NCI-H2171 (cell line): Measurements from ENCODE around the gene MIEF1.

ENCODE experiments used
- DNase-seq: peaks from one replicate; lab custom pipeline; 2025; lab: John Stamatoyannopoulos, UW

The MIEF1 gene

DNA sequence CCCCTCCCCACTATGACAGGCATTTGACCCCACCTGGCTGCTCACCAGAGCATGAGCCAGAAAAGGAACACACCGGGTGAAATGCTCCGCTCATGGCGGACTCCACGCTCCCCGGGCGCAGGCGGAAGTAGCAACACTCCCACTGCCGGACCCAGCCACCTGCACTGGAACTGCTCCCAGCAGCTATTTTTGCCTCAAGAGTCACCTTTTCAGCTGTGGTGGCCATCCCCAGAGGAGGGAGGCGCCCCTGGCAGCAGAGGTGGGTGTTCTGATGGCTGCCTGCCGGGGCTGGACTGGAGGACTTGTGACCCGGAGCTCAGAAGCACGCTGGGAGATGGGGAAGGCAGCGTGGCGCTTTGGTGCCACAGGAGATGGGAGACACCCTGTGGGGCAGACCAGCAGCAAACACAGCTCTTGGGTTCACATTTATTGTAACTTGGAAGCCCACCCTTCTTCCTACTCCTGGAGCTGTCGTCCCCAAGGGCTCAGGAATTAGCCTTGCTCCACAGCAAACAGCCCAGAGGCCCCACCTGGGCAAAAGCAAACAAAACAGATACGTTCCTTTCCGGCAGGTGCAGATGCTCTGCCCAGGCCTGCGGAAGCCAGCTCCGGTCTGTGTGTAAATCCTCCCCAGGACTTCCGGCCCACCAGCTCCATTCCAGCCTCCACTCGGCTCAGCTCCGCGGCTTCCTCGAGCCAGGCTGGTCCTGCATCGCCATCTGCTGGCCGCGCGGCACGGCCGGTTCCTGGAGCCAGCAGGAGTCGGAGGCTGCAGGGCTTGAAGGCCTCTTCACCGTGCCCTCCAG, 26.8 kb downstream of the MIEF1 start:
- peak; percentile 94 for DNase-seq

DNA sequence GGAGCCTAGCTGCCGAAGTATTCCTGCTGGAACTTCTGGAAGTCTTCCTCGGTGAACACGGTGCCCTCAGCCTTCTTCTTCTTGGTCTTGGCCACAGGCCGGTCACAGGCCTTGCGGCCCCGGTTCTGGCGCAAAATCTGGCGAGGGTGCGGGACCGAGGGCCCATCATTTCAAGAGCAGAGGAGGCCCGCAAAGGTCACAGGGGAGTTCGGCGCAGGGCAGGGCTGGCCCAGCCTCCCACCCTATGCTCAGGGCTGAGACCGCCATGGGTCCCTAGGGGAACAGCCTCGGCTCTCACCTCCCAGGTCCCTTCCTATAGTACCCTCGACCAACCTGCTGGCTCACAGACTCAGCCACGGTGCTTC, 27.4 kb downstream of the MIEF1 start:
- DNase-seq = no peak

DNA sequence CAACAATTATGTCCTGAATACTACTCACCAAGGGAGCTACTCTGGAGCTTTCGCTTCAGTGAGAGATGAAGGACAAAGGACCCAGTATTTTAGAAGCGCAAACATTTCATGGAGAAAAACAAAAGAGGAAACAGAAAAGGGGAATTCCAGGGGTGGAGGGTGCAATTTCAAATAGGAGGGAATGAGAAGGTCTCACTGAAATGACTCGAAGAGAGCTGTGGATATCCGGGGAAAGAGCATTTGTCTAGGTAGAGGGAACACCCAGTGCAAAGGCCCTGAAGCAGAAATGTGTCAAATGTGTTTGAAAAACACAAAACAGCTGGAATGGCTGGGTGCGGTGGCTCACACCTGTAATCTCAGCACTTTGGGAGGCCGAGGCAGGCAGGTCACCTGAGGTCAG, 28.0 kb downstream of the MIEF1 start:
- DNase-seq = no peak

DNA sequence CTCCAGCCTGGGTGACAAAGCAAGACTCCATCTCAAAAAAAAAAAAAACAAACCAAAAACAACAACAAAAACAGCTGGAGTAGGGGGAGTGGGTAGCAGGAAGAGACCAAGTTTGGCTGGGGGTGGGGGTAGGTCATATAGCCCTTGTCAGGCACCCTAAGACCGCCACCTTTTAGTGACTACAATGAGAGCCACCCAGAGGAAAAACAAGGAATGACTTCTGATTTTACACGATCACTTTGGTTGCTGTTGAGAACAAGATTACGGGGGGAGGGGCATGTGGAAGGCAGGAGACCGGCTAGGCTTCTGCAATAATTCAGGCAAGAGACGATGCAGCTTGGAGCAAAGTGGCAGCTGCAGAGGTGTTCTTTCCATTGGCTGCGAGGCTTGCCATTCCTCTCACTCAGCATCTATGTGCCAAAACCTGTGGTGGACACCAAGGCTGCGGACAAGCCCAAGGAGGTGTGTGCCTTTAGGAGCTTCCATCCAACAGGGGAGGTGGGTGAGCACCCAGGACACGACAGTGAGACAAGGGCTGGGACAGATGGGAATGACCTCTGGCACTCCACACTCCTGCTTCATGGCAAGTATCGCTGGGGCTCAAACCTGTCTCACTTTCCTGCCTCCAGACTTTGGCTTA, 28.7 kb downstream of the MIEF1 start:
- DNase-seq = no peak

DNA sequence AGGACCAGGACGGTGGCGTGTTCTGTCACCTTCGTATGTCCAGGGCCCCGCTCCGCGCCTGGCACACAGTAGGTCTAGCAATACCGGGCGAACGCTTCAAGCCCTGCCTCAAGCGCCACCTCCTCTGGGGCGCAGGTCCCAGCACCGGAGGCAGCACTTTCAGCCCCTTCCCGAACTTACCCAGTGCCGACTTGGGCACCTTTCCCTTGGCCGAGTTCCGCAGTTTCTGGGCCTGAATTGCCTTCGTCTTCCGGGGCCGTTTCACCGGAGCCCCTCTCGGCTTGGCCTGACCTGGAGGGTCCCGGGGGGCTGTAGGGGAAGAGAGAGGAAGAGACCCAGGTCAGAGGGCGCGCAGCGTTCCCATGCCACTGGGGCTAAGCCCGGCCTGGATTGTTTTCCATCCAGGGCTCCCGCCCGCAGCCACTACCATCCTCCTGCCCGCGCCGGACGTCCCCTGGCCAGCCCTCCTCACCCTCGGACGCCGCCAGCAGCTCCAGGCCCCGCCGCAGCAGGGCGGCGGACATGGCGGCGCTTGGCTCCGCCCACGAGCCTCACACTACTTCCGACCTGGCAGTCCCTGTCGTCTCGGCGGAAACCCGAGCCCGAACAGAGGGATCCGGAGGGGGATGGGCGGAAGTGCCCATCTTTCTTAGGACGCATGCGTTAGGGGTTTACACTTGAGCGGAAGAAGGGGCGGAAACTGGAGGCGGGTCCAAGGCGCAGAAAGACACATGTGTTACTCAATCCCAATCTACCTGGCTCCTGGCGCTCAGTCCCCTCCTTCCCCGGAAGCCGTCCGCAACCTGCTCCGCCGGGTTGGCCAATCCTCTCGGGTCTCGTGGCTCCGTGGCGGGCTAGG, 30.4 kb downstream of the MIEF1 start, which contains the start of gene RPS19BP1:
Gene RPS19BP1, minus strand, starts transcription at position 534 of the 859 bp plus-strand sequence. Its CDS starts 10 bp downstream, at position 524.
- peak; percentile 100 for DNase-seq

DNA sequence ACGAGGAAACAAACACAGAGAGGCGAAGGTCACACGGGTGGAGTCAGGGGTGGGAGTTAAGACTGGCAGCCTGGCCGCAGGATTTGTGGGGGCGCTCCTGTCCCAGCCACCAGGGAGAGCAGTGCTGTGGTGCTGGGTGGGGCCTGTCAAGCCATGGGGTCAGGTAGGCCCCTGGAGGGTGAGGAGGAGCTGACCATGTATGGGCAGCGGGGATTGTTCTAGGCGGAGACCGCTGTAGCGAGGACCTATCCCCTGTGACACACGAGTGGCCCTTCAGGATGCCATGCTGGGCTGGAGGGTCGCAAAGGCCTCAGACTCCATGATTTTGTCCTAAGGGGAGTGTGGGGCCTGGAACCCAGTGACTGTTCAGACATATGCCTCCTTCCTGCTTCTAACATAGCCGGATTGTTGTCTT, 32.0 kb downstream of the MIEF1 start:
- DNase-seq = no peak

DNA sequence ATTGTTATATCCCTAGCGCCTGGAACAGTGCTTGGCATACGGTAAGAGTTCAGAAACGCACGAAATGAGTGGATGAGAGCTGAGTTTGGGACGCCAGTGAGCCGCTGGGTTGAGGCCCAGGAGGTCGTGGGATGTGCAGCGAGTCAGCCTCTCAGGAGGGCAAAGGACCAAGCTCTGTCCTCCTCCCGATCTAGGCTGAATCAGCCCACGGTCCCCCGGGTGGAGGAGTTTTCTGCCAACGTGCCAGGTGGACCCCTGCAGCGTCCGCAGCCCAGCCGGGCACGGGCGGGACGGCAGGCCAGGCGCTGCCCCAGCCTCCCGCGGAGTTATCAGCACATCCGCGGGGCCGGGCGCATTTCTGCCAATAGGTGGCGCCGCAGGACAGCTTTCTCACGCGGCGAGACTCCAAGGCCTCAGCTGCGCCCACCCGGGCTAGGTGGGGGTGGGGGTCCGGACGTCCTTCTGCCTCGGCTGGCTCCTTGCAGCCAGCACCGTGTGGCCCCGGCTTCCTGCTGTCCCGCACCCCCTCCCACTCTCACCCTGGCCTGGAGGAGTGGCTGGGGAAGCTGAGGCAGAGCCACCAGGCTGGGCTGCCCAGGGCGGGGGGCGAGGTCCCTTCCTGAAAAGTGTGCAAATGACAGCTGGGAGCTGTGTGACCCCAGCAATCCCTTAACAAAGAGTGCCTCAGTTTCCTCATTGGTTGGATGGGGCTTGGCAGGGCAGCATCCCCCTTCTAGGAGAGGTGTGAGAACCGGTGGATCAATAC, 32.7 kb downstream of the MIEF1 start:
- DNase-seq = peak; percentile 62

DNA sequence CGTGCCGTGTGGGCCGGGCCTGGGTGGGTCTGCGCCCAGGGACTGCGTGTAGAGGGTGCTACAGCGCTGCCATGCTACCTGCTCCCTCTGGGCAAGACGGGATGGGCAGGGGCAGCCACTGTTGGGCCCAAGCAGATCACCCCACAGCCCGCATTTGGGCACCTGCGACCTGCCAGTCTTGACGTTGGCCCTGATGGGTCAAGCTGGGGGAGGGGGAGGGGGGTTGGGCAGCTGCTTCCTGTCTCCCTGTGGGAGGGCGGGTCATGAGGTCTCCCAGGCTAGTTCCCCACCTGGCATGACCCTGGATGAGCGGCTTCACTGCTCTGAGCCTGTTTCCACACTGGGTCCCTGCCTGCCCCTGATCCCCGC, 33.3 kb downstream of the MIEF1 start:
- no peak for DNase-seq

DNA sequence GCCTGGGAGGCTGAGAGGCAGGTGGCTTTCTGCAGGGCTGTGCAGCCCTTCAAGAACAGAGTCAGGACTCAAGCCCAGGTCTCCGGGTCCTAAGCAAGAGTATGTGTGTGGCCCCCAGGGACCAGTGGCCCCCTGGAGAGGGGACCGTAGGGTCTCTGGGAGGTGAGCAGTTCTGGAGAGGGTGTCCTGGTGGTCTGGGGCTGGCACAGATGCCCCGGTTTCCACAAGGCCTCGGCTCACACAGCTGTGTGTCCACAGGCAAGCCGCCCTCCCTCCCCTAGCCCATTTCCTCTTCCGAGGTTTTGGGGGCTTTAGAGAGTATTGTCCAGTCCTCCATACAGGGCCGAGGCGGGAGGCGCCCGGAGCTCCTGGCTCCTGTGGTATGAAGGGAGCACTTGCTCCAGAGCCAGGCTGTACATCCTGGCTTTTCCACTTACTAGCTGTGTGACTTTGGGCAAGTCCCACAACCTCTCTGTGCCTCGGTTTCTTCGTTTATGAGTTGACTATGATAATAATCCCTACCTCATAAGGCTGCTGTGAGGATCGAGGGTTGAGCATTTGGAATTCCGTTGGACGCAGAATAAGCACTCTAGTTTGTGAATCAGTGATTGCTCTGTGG, 33.9 kb downstream of the MIEF1 start:
- no peak for DNase-seq

DNA sequence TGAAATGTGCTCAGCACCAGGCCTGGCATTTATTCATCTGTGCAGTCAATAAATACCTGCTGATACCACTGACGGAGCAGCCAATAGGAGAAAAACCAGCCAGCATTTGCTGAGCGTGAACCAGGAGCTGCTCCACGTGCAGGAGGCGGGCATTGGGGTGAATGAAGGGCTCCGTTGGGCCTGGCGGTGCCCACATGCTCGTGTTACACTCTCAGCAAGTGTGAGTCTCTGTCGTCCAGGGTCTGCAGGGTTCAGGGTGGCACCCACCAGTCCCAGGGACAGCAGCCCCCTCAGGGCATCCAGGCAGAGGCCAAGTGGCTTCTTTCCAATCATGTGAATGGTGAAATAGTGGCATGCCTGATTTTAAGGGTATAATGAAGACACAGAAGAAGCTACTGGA, 34.6 kb downstream of the MIEF1 start:
- DNase-seq = no peak

DNA sequence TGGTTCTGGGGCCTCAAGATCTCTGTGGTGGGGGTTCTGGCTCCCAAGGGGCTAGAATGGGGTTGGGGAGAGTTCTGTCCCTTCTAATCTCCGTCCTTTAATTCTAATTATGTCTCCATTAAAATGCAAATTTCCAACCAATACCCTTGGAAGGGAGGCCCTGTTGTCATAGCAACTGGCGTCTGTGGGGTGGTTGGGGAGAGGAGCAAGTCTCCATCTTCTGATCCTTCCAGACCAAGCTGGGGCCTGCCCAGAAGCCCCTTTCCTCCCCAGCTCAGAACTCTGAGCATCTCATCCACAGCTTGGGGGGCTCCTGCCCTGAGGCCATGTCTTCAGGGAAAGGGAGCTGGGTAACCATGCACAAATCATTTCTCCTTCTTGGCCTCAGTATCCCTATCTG, 35.9 kb downstream of the MIEF1 start:
- no peak for DNase-seq

DNA sequence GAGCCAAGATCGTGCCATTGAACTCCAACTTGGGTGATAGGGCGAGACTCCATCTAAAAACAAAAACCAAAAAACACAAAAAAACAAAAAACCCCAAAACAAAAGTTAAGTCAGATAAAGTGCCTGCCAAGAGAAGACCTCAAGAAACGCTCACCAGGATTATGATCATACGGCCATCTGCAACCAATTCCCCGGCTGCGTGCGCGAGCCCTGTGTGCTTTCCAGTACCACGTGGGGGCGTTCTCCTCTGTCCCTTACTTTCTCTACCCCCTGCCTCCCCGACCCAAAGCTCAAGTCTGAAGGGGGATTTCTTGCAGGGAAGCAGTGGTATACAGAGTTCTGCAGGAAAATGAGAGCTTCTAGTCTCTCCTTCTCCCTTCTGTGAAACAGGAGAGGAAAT, 41.0 kb downstream of the MIEF1 start:
- peak; percentile 39 for DNase-seq

DNA sequence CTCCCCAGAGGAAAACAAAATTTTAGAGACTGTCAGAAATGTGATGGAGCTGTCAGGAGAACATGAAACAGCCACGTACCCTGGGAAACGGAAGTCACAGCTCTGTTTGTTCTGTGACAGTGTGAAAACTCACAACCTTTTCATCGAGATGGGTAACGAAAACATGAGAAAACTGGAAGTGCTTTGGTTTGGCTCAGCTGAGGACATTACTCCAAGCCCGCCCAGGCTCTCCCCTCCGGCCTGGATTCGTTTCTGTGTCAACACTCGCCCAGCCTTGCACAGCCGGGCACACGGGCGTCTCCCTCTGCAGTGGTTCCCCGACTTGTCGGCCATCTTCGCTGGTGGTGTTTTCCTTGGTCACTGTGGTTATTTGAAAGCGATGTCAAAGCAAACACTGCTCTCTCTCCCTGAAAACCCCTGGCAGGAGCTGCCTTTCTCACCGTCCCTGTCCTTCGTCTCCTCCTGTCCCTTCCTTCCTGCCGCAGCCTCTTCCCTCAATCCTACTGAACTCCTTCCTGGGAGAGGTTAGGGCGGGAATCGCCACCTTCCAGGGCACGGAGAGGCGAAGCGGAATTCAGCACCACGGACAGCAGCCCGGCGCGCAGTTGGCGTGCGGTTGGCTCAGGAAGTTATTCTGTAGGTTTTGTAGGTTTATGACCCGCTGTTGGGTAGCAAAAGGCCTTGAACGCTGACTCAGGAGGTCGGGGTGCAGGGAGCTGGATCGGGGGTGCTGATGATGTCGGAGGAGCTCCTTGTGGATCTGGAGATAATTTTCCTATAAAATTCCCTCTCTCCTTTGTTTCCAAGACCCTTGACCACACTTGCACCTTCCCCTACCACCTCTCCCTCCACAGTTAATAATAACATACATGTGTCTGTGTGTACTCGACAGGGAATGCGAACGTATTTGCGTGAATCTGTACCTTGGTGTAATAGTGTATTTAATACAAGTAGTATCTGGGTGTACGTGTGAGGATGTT, 43.6 kb downstream of the MIEF1 start:
- no peak for DNase-seq

DNA sequence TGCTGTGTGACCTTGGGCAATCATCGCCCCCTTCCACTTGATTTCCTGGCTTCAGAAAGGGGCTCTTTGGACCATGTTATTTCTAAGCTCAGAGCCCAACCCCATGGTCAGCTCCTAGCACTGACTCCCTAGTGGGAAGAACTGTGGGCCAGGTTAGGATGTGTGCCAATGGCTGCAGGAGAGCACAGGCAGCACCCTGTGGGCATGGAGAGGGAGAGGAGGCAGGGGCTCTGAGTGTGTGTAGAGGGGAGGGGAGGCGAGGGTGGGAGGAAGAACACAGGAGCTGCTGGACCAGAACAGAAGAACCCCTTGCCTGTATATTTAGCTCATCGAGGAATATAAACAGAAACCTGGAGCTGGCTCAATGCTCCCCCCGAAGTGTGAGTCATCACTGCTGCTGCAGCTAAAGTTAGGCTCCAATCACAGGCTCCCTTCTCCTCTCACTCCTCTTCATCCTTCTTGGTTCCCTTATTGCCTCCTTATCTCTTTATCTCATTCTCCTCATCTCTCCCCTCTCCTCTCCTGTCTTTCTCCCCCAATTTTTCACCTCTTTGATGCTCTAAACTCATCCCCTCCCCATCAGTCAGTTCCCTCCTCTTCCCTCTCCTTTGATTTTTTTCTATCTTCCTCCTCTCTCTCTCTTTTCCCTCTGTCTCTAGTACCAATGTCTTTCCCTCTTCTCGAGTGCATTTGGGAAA, 44.9 kb downstream of the MIEF1 start:
- DNase-seq = no peak

DNA sequence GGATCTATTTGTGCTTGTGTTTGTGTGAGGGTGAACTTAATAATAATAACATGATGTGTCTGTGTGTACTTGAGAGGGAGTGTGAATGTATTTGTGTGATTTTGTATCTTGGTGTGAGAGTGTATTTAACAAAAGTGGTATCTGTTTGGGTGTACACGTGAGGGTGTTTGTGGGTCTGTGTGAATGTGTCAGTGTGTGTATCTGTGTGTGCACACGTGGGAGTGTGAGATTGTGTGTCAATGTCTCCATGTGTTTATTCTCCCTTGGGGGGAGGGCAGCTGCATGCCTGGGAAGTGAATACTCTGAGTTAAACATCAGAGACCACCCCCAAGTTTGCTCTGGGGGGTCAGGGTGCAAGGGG, 45.5 kb downstream of the MIEF1 start:
- DNase-seq = no peak

DNA sequence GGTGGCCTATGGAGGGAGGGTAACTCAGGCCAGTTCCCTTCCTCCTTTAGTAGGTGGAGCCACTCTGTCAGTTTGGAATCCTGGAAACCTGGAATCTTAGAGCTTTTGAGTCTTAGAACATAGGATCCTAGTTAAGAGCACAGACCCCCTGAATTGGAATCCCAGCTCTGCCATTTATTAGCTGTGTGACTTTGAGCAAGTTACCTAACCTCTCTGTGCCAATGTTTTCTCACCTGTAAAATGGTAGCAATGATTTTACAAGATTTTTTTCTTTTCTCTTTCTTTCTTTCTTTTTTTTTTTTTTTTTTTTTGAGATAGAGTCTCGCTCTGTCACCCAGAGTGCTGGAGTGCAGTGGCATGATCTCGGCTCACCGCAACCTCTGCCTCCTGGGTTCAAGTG, 51.3 kb downstream of the MIEF1 start:
- no peak for DNase-seq

DNA sequence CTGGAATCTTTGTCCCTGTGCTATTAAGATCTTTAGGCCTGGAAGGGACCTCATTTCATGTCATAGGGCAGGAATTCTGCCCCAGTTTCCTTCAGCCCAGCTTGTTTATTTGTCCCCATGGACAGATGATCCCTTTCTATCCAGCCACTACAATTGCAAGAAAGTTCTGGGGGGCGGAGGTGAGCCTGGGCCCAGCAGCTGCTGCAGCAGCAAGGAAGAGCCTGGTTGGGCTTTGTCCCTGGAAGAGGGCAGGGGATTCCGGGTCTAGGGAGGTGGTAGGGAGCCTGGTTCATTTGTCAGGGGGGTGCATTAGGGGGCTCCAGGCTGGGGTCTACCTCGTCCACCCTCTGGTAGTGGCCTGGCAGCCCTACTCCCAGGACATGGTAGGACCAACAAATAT, 52.1 kb downstream of the MIEF1 start:
- no peak for DNase-seq

DNA sequence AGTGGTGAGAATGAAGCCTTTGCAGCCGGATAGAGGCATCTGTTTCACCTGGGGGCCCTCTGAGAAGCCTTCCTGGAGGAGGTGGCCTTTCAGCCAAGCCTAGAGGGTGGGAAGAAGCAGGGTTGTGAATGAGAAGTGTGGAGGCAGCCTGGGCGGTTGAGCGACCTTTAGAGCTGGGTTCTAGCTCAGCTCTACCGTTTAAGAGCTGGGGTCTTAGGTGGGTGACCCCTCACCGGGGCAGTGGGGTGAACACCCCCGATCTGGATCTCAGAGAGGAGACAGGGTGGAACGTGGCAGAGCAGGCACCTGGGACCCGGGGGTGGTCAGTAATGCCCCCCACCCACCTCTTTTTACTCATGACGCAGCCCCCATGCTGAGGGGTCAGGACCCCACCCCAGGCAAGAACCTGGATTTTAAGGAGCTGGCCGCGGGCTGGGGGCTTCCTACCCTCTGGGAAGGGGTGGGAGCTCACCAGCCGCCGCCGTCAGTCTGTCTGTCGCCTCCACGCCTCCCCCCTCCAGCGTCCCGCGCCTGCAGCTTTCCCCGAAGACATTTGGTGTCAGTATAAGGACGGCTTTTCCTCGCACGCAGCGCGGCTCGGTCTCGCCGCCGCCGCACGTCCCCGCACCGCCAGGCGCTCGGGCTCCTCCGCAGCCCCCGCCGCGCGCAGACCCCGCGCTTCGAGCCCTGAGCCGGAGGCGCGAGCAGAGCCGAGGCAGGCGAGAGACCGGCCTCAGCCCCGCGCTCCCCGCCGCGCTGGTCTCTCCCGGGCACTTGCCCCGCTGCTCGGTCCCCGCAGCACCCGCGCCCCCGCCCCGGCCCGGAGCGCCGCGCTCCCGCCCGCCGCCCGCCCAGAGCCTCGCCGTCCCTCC, 55.1 kb downstream of the MIEF1 start:
- peak; percentile 37 for DNase-seq

DNA sequence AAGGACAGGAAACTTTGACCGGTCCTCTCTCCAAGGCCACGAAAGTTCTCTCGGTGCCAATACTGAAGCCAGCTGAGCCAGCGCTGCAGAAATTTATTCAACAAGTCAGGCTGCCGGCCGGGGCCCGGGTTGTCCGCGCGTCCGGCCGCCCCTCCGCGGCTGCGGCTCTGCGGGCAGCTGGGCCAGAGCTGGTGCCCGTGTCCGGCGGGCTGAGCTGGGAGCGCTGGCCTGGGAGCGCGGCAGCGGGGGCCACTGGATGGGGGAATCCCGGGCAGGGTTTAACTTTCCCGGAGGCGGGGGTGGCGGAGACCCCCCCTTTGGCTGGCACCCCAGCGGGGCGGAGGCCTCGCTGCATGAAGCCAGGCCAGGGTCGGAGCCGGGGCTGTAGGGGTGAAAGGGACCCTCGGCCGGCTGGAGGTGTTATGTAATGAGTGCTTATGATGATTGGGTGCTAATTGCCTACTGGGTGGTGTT, 56.2 kb downstream of the MIEF1 start:
- no peak for DNase-seq
